NCI-H446 treated with DMSO at 0.1 percent for 48 hours (cell line): Measurements from ENCODE around the gene EVI5.
A peak's percentile ranks its signal among the peaks of the same experiment; 100 is the strongest.
"Not testable (repeated sequence)": the region's sequence is repeated elsewhere in the genome, so short reads cannot be mapped to it uniquely, and the experiment has no call there.

ENCODE experiments used
- DNase-seq: peaks from one replicate; lab custom pipeline; 2025; lab: John Stamatoyannopoulos, UW

Gene EVI5

DNA sequence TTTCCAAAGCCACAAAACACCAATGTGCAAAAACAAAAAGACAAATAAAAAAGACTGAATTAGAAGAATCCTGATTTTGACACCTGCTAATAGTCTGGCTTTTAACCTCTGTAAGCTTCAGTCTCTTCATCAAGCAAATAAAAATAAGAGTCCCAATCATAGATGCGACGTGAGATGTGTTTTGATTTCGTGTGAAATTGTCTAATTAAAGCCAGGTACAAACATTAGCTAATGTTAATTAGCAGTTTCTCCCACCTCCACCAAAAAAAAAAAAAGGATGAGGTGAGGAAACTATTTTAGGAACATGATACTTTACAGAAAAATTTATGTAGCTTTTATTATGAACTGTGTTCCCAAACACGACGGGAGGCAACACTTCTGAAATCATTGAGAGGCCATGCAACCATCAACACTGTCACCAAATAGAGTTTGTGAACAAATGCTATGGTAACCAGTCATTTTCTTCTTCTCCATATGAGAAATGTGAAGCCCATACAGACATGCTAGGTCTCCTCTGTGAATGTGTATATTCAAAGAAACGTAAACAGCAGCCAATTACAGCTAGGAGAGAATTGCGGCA lies 6.7 kb upstream of the EVI5 start:
- no peak for DNase-seq

DNA sequence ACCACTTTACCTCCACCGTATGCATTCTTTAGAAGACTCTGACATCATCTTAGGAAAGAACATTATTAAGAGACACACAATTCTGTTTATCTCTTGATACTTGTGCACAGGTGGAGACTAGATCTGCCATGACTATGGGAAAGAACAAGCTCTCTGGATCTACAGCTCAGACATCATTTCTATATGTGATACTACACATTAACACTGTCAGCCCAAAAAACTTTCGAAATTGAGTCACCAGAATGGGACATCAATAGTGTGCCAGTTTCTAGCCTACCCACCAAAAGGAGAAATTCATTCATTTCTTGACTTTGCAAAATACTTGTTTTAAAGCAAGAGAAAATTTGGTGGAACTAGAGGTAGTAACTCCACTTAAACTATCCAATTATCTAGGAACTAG lies 6.0 kb upstream of the EVI5 start:
- no peak for DNase-seq

DNA sequence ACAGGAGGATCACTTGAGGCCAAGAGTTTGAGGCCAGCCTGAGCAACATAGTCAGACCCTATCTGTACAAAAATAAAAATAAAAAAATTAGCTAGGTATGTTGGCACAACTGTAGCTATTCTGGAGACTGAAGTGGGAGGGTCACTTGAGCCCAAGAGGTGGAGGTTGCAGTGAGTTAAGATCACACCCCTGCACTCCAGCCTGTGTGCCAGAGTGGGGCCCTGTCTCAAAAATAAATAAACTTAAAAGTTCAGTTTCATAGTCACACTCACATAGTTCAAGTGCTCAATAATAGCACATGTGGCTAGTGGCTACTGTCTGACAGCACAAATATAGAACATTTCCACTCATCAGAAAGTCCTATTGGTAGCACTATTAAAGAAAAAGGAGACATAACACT lies 5.2 kb upstream of the EVI5 start:
- DNase-seq: no peak

DNA sequence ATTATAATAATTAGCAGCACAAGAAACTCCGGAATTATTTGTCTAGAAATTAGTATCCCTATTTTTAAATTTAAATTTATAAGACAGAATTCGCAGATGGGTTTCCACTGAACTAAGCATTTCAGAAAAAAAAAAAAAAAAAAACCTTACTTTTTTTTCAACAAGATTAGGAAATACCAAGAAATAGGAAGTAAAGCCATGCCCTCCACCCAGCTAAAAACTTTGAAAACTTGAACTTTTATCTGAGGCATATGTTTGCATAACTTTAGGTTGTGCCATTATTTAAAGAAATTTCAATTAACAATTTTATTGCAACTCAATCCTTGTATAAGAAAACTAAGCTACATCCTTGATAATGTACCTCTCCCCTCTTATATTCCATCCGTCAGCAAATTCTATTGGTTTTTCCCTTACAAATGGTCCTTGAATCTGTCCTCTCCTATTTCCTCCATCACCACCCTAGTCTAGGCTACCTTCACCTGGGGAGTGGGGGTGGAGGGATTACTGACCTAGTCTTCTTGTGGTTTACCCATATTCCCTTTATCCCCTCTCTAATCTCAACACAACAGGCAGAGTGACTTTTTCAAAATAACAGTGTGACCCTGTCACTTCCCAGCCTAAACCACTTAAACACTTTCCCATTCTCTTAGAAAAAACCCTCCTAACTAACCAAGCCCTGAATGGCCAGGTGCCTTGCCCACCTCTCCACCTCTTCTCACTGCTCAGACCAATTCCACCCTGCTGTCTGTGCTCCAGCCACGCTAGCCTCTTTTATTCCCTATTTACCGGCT lies 1.4 kb upstream of the EVI5 start:
- DNase-seq: no peak

DNA sequence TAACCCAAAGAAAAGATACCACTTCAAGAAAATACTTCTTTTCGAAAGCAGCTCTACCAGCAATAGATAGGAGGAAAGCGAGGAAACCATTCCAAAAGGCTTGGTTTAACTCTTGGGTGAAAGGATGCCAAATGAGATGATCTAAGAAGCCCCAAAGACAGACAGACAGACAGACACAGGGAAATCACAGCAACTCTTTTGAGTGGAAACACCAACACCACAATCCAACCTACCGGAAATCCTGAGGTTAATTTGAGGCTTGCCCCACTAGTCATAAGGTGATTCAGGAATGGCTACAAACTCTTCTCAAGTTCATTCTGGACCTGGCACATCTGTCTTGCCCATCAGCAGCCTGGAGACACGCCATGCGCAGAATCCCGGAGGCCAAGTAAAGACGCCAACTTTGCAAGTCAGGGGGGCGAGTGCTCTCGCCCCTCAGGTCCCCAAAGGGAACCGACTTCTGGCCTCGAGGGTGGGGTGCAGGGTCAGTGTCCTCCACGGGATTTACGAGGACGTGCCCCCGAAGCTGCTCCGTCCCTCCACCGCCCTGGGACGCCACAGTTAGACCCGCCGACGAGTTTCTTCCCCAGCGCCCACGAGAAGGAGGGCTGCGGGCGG lies 778 bp downstream of the EVI5 start:
- DNase-seq: no peak

DNA sequence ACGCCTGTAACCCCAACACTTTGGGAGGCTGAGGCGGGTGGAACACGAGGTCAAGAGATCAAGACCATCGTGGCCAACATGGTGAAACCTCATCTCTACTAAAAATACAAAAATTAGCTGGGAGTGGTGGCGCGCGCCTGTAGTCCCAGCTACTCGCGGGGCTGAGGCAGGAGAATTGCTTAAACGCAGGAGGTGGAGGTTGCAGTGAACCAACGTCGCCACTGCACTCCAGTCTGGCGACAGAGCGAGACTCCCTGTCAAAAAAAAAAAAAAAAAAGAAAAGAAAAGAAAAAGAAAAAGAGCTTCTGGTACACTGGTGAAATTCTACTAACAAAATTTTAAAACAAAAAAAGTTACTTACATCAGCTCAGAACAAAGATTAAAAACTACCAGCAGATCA lies 1.4 kb downstream of the EVI5 start:
- not testable (repeated sequence) for DNase-seq

DNA sequence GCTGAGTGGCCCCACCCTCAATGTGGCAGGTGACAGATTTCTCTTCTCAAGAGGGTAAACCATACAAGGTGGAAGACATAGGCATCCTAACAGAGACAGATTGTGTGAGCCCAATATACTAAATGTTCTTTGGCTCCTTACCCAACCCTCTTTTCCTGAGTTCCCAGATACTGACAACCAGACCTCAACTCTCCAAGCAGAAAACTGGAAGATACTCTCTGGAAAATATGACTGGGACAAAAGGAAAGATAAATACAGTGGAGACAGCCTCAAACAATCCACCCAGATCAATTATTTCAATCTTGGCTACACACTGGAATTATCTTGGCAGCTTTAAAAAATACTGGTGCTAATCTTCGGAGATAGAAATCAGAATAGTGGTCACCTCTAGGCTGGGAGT lies 6.5 kb downstream of the EVI5 start:
- no peak for DNase-seq

DNA sequence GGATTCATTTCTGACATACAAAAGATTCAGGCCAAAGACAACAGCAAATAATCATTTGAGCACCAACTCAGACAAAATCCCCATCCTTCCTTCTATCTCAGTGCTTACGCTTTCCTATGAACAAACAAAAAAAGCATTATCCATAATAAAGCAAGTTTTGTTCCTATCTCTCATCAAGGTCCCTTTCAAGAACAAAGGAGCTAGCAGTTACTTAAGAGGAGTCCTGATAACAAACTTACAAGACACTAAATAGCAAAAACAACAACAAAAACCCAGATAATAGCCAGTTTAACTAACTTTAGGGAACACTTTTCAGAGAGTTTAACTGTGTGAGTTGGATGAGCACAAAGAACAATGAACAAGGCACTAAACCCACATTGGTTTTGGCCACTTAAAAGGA lies 10.5 kb downstream of the EVI5 start:
- no peak for DNase-seq

DNA sequence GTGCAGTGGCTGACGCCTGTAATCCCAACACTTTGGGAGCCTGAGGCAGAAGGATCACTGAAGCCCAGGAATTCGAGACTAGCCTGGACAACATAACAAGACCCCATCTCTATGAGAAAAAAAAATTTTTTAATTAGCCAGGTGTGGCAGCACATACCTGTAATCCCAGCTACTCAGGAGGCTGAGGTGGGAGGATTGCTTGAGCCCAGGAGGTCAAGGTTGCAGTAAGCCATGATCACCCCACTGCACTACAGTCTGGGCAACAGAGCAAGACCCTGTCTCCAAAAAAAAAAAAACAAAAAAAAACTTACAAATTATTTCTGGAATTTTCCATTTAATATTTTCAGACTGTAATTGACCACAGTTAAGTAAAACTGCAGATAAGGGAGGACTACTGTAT lies 11.2 kb downstream of the EVI5 start:
- not testable (repeated sequence) for DNase-seq

DNA sequence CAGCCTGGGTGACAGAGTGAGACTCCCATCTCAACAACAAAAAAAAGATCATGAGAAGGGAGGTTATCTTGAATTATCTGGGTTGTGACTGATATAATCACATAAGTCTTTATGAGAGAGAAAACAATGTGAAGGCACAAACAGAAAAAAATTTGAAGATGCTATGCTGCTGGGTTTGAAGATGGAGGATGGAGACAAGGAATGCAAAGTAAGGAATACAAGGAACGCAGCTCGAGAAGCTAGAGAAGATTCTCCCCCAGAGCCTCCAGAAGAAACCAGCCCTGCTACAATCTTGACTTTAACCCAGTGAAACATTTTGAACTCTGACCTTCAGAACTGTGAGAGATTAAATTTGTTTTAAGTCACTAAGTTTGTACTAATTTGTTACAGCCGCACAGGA lies 15.1 kb downstream of the EVI5 start:
- DNase-seq: no peak

DNA sequence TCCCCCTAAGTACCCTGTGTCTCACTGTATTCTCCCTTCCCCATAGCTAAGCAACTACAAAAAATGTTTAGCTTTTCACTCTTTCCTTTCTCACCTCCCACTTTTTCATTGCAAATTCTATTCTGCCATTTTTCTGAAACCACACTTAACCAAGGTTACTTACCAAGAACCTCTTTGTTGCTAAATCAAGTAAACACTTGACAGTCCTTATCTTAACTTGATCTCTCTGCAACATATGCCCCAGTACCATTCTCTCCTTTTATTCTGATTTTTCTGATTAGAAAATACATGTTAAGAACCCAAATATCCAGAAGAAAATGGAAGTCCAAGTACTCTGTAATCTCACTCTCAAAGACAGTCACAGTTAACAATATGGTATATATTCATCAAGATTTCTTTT lies 16.0 kb downstream of the EVI5 start:
- DNase-seq: no peak

DNA sequence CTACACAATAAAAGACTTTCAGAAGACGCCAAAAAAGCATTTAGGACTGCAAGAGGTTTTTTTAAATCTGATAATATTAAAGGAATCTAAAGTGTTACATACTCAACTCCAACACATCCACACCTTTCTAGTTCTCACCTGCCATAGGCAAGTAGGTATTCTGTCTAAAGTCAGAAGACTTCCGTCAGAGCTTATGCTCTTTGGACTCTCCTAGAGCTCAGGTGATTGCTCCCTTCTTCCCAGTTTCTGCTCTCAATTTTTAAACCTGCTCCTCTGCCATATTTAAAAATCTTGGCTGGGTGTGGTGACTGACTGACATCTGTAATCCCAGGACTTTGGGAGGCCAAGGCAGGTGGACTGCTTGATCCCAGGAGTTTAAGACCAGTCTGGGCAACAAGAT lies 16.6 kb downstream of the EVI5 start:
- no peak for DNase-seq

DNA sequence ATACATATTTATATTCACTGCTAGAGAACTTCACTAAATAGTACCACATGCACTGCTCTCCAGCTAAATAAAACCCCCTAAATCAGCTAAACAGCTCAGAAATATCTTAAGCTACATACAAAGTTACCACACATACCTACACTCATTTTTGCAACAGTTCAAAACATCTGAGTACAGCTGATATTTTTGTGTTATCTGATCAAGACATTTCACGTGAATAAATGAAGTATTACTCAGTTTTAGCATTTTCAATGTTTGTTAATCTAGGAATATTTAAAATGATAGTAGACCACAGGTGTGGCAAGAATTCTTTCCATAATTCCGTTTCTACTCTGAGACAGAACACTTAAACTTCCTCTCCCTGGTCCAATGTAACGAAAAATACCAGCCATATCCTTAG lies 20.8 kb downstream of the EVI5 start:
- no peak for DNase-seq

DNA sequence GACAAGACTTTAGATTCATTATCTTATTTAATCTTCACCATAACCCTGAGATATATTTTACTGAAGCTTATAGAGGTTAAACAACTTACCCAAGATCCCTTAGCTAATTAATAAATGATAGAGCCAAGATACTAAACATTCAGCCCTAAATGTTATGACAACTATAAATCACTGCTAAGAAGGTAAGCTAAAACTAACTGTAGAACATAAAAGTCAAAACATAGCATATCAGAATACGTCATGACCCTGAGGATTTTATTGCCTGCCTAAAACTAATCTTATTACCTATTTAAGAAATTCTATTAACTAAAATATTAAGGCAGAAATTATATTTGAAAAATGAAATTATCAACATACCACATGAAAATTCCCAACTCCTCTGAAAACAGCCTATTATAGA lies 22.6 kb downstream of the EVI5 start:
- no peak for DNase-seq

DNA sequence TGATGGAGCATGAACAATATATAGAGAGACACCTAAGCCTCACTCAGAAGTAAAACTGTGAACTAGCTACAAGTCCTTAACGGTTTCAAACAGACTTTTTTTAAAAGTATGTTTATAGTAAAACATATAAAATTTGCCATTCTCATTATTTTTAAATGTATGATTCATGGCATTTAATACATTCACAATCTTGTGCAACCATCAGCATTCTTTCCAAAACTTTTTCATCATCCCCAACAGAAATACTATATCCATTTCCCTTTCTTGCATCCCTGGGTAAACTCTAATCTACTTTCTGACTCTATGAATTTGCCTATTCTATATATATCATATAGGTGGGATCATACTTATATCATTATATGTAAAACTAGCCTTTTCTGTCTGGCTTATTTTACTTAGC lies 25.5 kb downstream of the EVI5 start:
- no peak for DNase-seq

DNA sequence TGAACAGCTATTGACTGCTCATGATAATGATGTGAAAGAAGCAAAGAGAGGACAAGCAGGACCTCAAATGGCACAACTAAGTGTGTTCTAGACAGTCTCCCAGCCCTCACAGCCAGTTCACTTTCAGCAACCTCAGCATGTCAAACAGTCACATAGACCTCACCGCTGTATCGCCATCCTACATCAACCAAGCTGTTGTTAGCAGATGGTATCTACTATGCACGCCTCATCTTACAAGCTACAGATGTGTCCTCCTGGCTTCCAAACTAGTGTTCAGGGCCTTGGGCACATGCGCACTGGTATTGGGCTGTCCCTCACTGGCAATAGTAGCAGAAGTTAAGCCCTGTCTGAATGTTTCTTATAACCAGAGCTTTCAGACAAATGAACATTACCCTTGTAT lies 28.4 kb downstream of the EVI5 start:
- peak; percentile 64 for DNase-seq

DNA sequence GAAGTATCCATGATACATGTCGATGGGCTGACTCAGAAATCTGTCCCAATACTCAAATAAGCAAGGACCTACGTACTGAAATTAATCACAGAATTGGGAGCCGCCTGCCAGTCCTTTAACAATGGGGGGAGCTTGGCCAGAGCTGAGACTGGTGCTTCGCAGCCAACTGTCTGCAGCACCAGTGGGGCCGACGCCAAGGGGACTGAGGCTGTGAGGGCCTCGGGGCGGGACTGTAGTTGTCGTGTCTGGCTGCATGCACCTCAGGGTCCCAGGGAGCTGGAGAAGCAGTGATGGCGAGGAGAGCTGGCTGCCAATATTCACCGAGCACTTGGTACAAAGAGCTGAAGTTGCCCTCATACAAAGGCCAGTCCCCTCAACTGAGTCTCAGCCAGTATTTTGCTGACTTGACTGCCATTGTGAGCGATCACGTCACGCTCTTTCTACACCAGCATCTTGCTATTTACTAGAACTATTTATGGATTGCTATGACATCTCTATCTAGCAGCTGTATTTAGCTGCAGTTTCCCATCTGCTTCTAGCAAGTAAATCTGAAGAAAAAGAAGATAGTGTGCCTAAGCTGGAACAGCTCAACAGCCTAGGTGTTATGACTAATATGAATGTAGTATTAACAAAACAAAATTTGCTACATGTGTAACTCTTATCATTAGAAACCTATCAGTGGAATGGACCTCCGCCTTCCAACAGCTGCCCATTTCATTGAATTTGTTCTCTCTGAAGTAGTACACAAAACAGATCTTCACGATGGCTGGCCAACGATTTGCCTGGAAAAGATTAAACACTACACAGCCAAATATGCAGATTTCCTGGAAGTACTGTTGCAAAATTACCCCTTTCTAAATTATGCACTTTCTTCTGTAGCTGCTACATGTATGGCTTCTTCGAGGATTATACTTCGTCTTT lies 29.1 kb downstream of the EVI5 start:
- DNase-seq: peak; percentile 84

DNA sequence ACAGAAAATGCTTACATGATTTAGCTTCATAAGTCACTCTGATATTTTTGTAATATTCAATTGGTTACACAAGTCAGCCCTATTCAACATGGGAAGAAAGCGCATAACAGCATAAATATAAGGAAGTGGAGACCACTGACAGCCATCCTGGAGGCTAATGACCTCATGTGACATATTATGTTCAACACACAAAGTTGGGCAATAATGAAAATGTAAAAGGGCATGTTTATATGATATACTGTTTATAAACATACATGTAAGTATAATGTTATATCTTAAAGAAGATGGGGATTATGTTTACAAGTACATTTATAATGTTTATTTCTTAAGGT lies 30.2 kb downstream of the EVI5 start:
- no peak for DNase-seq

DNA sequence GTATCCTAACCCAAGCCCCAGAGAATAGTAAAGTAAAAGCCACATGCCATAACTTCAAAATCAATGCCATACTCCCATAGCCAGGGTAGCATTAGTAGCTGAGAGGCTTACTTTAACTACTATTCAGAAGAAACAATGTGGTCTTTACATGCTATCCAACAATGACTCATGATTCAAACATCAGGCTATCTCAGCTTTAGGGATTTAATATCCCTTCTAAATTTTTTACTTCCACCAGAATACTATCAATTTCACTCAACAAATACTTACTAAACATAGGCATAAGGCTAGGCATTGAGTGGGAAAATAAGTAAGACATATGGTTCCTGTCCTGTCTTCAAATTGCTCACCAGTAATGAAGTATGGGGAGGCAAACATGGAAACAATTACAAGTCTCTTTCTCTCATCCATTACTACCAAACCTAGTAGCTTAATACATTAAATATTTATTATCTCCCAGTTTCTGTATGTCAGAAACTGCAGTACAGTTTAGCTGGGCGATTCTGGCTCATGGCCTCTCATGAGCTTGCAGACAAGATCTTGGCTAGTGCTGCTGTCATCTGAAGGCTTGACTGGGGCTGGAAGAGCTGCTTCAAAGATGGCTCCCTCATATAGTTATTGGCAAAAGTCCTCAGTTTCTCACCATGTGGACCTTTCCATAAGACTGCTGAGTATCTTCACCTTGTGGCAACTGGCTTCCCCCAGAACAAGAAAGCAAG lies 30.7 kb downstream of the EVI5 start:
- DNase-seq: no peak

DNA sequence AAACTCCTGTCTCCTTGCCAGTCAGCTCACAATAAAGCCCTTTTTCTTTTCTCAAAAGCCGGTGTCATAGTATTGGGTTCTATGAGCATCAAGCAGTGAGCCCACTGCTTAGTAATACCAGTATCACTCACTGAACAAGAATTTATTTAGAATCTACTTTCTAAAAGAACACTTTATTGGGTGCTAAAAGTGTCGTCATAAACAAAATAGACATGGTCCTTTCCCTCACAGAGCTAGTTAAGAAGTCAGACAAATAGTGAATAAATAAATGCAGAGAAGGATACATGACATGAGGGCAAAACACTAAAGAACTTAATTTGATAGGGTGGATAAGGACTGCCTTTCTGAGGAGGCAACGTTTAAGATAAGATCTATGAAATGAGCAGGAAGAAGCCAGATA lies 32.2 kb downstream of the EVI5 start:
- no peak for DNase-seq

DNA sequence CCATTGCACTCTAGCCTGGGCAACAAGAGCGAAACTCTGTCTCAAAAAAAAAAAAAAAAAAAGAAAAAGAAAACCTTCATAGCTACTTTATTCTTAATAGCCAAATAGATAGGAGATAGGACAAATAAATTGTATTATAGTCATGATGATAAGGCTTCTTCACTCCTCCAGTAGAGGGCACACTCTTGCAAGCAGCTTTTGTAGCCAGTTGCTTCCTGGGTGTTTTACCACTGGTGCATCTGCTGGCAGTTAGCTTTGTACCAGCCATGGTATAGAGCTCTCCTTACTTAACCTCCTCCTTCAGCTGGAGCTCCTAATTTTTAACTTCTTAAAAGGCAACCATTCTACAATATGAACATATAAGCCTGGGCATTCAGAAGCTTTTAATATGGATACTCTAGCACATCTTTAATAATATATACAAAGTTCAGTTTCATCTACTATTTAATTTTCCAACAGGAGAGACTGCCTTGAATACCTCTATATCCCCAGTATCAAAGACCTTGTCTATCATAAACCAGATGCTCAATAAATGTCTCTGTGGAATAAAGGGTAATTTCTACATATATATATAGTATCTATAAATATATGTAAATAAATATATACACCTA lies 35.8 kb downstream of the EVI5 start:
- DNase-seq: peak; percentile 67

DNA sequence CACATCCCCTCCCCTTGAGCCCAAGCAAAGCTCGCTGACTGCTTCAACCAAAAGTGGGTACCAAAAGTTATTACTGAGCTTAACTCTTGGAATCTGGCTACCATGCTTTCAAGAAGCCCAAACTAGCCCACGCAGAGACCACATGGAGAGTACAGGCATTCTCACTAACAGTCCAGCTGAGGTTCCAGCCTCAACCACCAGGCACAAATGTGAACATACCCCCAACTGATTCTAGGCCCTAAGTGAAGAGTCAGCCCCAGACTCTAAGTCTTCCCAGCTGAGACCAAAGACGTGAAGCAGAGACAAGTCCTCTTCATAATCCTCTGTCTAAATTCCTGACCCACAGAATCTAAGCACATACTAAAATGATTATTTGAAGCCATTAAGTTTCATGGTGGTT lies 36.8 kb downstream of the EVI5 start:
- DNase-seq: no peak
